GM19438 (cell line): ENCODE results near the gene CDH18.

ENCODE experiments used
- ATAC-seq: cut with Tn5 transposase; IDR thresholded peaks from one replicate; pipeline ENCODE4 v1.9.1; 2021; ENCODE audit warnings: low read depth; ENCODE audit not compliant: unreplicated experiment

Gene CDH18

GRCh38 chr5:19497229-19497815, 490.7 kb downstream of the CDH18 start:
- no peak for ATAC-seq

- ATAC-seq: no peak
Measured at GRCh38 chr5:19496056-19496455, 491.9 kb downstream of the CDH18 start.

GRCh38 chr5:19492861-19493260, 495.1 kb downstream of the CDH18 start:
- ATAC-seq: no peak

GRCh38 chr5:19488786-19489185, 499.2 kb downstream of the CDH18 start:
- ATAC-seq: no peak

- no peak for ATAC-seq
Measured at GRCh38 chr5:19487480-19487879, 500.5 kb downstream of the CDH18 start.

GRCh38 chr5:19479562-19479961, 508.4 kb downstream of the CDH18 start:
- no peak for ATAC-seq

- no peak for ATAC-seq
Measured at GRCh38 chr5:19462019-19462418, 526.0 kb downstream of the CDH18 start.

- no peak for ATAC-seq
Measured at GRCh38 chr5:19424506-19424905, 563.5 kb downstream of the CDH18 start.
